Upper lobe of left lung (tissue), 4 donors: ENCODE results near the gene ZNF444.
A peak's percentile ranks its signal among the peaks of the same experiment; 100 is the strongest.

Experiments used
- EP300 ChIP-seq, 4 donors: sonication (generic); formaldehyde crosslinking; IDR thresholded peaks; one replicate each; pipeline ENCODE4 v1.5.1; 2017; ENCODE audit warnings: antibody characterized with exemption in 4 of 4, control low read depth in 2 of 4
- POLR2A ChIP-seq, 4 donors: fragments of 450-650 bp; IDR thresholded peaks; one replicate each; pipeline ENCODE4 v1.5.1; 2016 to 2017; ENCODE audit warnings: antibody characterized with exemption in 4 of 4, mild to moderate bottlenecking in 2 of 4
- TF ChIP-seq, protein P1 (sequence below), 6 experiments: fragments of 450-650 bp in 4 of 6; fragments of 200-600 bp in 2 of 6; sonication (generic) in 2 of 6; IDR thresholded peaks; one replicate each; pipeline ENCODE4 v1.5.1; 2016 to 2019; ENCODE audit warnings: antibody characterized with exemption in 6 of 6

GRCh38 chr19:56155124-56155687, 14.1 kb downstream of the ZNF444 start:
- TF ChIP-seq, protein P1, sequence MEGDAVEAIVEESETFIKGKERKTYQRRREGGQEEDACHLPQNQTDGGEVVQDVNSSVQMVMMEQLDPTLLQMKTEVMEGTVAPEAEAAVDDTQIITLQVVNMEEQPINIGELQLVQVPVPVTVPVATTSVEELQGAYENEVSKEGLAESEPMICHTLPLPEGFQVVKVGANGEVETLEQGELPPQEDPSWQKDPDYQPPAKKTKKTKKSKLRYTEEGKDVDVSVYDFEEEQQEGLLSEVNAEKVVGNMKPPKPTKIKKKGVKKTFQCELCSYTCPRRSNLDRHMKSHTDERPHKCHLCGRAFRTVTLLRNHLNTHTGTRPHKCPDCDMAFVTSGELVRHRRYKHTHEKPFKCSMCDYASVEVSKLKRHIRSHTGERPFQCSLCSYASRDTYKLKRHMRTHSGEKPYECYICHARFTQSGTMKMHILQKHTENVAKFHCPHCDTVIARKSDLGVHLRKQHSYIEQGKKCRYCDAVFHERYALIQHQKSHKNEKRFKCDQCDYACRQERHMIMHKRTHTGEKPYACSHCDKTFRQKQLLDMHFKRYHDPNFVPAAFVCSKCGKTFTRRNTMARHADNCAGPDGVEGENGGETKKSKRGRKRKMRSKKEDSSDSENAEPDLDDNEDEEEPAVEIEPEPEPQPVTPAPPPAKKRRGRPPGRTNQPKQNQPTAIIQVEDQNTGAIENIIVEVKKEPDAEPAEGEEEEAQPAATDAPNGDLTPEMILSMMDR (IDR thresholded peaks at IDR 0.05): peak; percentile 29 to 62 (median 35)
- TF ChIP-seq EP300 (IDR thresholded peaks at IDR 0.05): no peak
- TF ChIP-seq POLR2A (IDR thresholded peaks at IDR 0.05): no peak
